Measurements from ENCODE around the gene RFX4.

GRCh38 chr12:106671840-106672239 is 89.0 kb downstream of the RFX4 start:
- TF ChIP-seq POLR2A (IDR thresholded peaks at IDR 0.05) (no peak), POLR2AphosphoS5 (IDR thresholded peaks at IDR 0.05) (no peak), CTCF (IDR thresholded peaks at IDR 0.05) (no peak)
